DOHH2 (cell line): ENCODE data around the gene CDC42EP3.

Source experiments
- H3F3A ChIP-seq: fragments of 200-600 bp; sonication (generic), shearing (Covaris generic); 2 replicates; pipeline ENCODE4 v1.6.0; 2016; ENCODE audit warnings: antibody characterized with exemption, mild to moderate bottlenecking; ENCODE audit not compliant: control insufficient read depth, insufficient read depth
- H3K27ac ChIP-seq: fragments of 200-600 bp; sonication (generic); 2 replicates; pipeline ENCODE4 v1.5.1; 2014; ENCODE audit warnings: low read depth, mild to moderate bottlenecking, low read length, moderate library complexity
- H3K27me3 ChIP-seq: fragments of 200-600 bp; sonication (generic); 2 replicates; pipeline ENCODE4 v1.6.1; 2014; ENCODE audit warnings: mild to moderate bottlenecking, low read length, mixed read lengths; ENCODE audit not compliant: control insufficient read depth
- H3K36me3 ChIP-seq: fragments of 200-600 bp; sonication (generic); 2 replicates; pipeline ENCODE4 v1.6.1; 2014; ENCODE audit warnings: mild to moderate bottlenecking, low read length, moderate library complexity, mixed read lengths; ENCODE audit not compliant: control insufficient read depth
- H3K4me1 ChIP-seq: fragments of 200-600 bp; sonication (generic); 2 replicates; pipeline ENCODE4 v1.6.1; 2014; ENCODE audit warnings: mild to moderate bottlenecking, low read length, mixed read lengths; ENCODE audit not compliant: control insufficient read depth
- H3K4me2 ChIP-seq: fragments of 200-600 bp; sonication (generic); 2 replicates; pipeline ENCODE4 v1.6.0; 2014; ENCODE audit warnings: mild to moderate bottlenecking, low read length, moderate library complexity
- H3K4me3 ChIP-seq: fragments of 200-600 bp; sonication (generic); 2 replicates; pipeline ENCODE4 v1.5.1; 2014; ENCODE audit warnings: mild to moderate bottlenecking, low read length, mixed read lengths
- H3K79me2 ChIP-seq: fragments of 200-600 bp; sonication (generic); 2 replicates; pipeline ENCODE4 v1.6.1; 2014; ENCODE audit warnings: mild to moderate bottlenecking, low read length, mixed read lengths; ENCODE audit not compliant: control insufficient read depth
- H3K9me2 ChIP-seq: fragments of 200-600 bp; sonication (generic); replicated peaks from 2 replicates; pipeline ENCODE4 v1.6.1; 2014; ENCODE audit warnings: mild to moderate bottlenecking, low read length, mixed read lengths; ENCODE audit not compliant: control insufficient read depth
- H3K9me3 ChIP-seq: fragments of 200-600 bp; sonication (generic); 2 replicates; pipeline ENCODE4 v1.6.1; 2014; ENCODE audit warnings: antibody characterized with exemption, low read length, mixed read lengths; ENCODE audit not compliant: control insufficient read depth, insufficient read depth
- H4K20me1 ChIP-seq: fragments of 200-600 bp; sonication (generic); 2 replicates; pipeline ENCODE4 v1.6.0; 2014; ENCODE audit warnings: low read depth, mild to moderate bottlenecking, antibody characterized with exemption, low read length, moderate library complexity; ENCODE audit not compliant: control insufficient read depth, insufficient read depth
- EZH2phosphoT487 ChIP-seq: fragments of 200-600 bp; sonication (generic); IDR thresholded peaks from 2 replicates; pipeline ENCODE4 v1.6.1; 2017; ENCODE audit warnings: borderline replicate concordance, mild to moderate bottlenecking, antibody characterized with exemption, low read length, moderate library complexity, mixed read lengths
- TF ChIP-seq, protein P1 (sequence below): fragments of 200-600 bp; sonication (generic); IDR thresholded peaks from one replicate; pipeline ENCODE4 v1.5.1; 2014; ENCODE audit warnings: antibody characterized with exemption, mild to moderate bottlenecking, low read depth, low read length; ENCODE audit not compliant: poor library complexity, severe bottlenecking

CDC42EP3 gene

GRCh38 chr2:37593694-37594093 is 77.7 kb downstream of the CDC42EP3 start:
- Histone ChIP-seq H4K20me1 (no peaks in the 10 kb centered on the region), H3K4me2 (no peak overlapping the region), H3K79me2 (no peaks in the 10 kb centered on the region), H3K27me3 (no peaks in the 10 kb centered on the region; the same call in 1 of the 2 replicates), H3K9me2 (no peaks in the 10 kb centered on the region), H3K27ac (no peak overlapping the region), H3K4me1 (no peaks in the 10 kb centered on the region), H3K4me3 (no peak overlapping the region), H3F3A (no peaks in the 10 kb centered on the region), H3K9me3 (no peaks in the 10 kb centered on the region), H3K36me3 (no peaks in the 10 kb centered on the region)
- TF ChIP-seq EZH2phosphoT487 = no peak
- TF ChIP-seq, protein P1, sequence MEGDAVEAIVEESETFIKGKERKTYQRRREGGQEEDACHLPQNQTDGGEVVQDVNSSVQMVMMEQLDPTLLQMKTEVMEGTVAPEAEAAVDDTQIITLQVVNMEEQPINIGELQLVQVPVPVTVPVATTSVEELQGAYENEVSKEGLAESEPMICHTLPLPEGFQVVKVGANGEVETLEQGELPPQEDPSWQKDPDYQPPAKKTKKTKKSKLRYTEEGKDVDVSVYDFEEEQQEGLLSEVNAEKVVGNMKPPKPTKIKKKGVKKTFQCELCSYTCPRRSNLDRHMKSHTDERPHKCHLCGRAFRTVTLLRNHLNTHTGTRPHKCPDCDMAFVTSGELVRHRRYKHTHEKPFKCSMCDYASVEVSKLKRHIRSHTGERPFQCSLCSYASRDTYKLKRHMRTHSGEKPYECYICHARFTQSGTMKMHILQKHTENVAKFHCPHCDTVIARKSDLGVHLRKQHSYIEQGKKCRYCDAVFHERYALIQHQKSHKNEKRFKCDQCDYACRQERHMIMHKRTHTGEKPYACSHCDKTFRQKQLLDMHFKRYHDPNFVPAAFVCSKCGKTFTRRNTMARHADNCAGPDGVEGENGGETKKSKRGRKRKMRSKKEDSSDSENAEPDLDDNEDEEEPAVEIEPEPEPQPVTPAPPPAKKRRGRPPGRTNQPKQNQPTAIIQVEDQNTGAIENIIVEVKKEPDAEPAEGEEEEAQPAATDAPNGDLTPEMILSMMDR = no peak

DNA sequence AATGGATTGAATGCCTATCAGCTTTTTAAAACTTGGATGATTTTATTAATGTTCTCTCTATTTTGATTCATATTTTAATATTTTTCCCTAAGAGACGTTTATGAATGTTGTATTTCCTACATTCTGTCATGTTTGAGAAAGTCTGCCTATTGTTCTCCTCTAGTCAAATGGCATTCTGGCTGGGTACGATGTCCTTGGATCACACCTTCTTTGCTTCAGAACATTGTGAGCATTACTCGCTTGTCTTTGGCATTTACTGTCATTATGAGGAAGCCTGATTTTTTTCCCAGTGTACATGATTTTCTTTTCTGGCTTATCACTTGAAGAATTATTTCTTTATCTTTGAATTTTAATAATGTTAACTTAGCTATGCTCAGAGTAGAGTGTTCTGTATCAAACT is 78.4 kb downstream of the CDC42EP3 start:
- no peak for TF ChIP-seq EZH2phosphoT487
- TF ChIP-seq, protein P1 = no peak
- Histone ChIP-seq H3K4me3 (no peak overlapping the region), H3K27ac (no peak overlapping the region), H3K4me1 (no peaks in the 10 kb centered on the region), H4K20me1 (no peaks in the 10 kb centered on the region), H3K4me2 (no peak overlapping the region), H3K9me3 (no peaks in the 10 kb centered on the region), H3F3A (no peaks in the 10 kb centered on the region), H3K9me2 (no peaks in the 10 kb centered on the region), H3K36me3 (no peaks in the 10 kb centered on the region), H3K27me3 (no peaks in the 10 kb centered on the region; the same call in 1 of the 2 replicates), H3K79me2 (no peaks in the 10 kb centered on the region)
